ENCODE measurements around the gene PCED1B. TPM values are rescaled to one million over a fixed set of nuclear protein-coding genes. Genes with fewer than 3 reads are reported as not detected.
"Not testable (repeated sequence)": the region's sequence is repeated elsewhere in the genome, so short reads cannot be mapped to it uniquely, and the experiment has no call there.

The PCED1B gene
- total RNA-seq (2014; rRNA removed; shearing (Covaris generic)) = 0.34 and 0.52 TPM in 2 replicates

- no peak for DNase-seq (ENCODE audit: low spot score)
These were observed at the start of gene PCED1B, which contains the start of gene AMIGO2 for GRCh38 chr12:47079468-47079980. PCED1B (plus strand) TSS chr12:47079621; CDS start chr12:47235064, 155,443 bp downstream. AMIGO2 (minus strand) TSS chr12:47079959; CDS start chr12:47079002, 957 bp downstream.

- no peak for DNase-seq (ENCODE audit: low spot score)
These were observed 49.5 kb upstream of the PCED1B start for GRCh38 chr12:47029903-47030302.

- DNase-seq (ENCODE audit: low spot score) = no peak
These were observed 46.8 kb upstream of the PCED1B start for GRCh38 chr12:47032644-47033043.

- no peak for DNase-seq (ENCODE audit: low spot score)
These were observed 46.3 kb upstream of the PCED1B start for GRCh38 chr12:47033081-47033480.

GRCh38 chr12:47033789-47034555, 45.4 kb upstream of the PCED1B start:
- DNase-seq (ENCODE audit: low spot score) = no peak

- DNase-seq (ENCODE audit: low spot score) = no peak
These were observed 44.8 kb upstream of the PCED1B start for GRCh38 chr12:47034661-47035060.

- DNase-seq (ENCODE audit: low spot score) = no peak
These were observed 43.9 kb upstream of the PCED1B start for GRCh38 chr12:47035484-47035883.

GRCh38 chr12:47038270-47038748, 41.1 kb upstream of the PCED1B start:
- no peak for DNase-seq (ENCODE audit: low spot score)

- DNase-seq (ENCODE audit: low spot score) = no peak
These were observed 40.3 kb upstream of the PCED1B start for GRCh38 chr12:47039079-47039478.

- no peak for DNase-seq (ENCODE audit: low spot score)
These were observed 39.7 kb upstream of the PCED1B start for GRCh38 chr12:47039756-47040155.

GRCh38 chr12:47041327-47041726, 38.1 kb upstream of the PCED1B start:
- DNase-seq (ENCODE audit: low spot score) = no peak

GRCh38 chr12:47048541-47048940, 30.9 kb upstream of the PCED1B start:
- DNase-seq (ENCODE audit: low spot score) = no peak

- not testable (repeated sequence) for DNase-seq (ENCODE audit: low spot score)
These were observed 28.1 kb upstream of the PCED1B start for GRCh38 chr12:47051291-47051690.

GRCh38 chr12:47052274-47052673, 27.1 kb upstream of the PCED1B start:
- no peak for DNase-seq (ENCODE audit: low spot score)

GRCh38 chr12:47053961-47054360, 25.5 kb upstream of the PCED1B start:
- DNase-seq (ENCODE audit: low spot score) = no peak

GRCh38 chr12:47054659-47055058, 24.8 kb upstream of the PCED1B start:
- no peak for DNase-seq (ENCODE audit: low spot score)

GRCh38 chr12:47055856-47056255, 23.6 kb upstream of the PCED1B start:
- not testable (repeated sequence) for DNase-seq (ENCODE audit: low spot score)

GRCh38 chr12:47056944-47057343, 22.5 kb upstream of the PCED1B start:
- not testable (repeated sequence) for DNase-seq (ENCODE audit: low spot score)

- not testable (repeated sequence) for DNase-seq (ENCODE audit: low spot score)
These were observed 20.8 kb upstream of the PCED1B start for GRCh38 chr12:47058640-47059039.

GRCh38 chr12:47065546-47065945, 13.9 kb upstream of the PCED1B start:
- DNase-seq (ENCODE audit: low spot score) = no peak

GRCh38 chr12:47066278-47067025, 13.0 kb upstream of the PCED1B start:
- no peak for DNase-seq (ENCODE audit: low spot score)

- DNase-seq (ENCODE audit: low spot score) = no peak
These were observed 12.2 kb upstream of the PCED1B start for GRCh38 chr12:47067176-47067575.

Measured in A172 (cell line).